Pancreas (tissue), 10 donors: Measurements from ENCODE around the gene PWWP2B. TPM values are rescaled to one million over a fixed set of nuclear protein-coding genes. Genes with fewer than 3 reads are reported as not detected.

Source experiments
- ATAC-seq, 4 donors: fragments of 200-7000 bp; cut with Tn5 transposase; one replicate each; pipeline versions ENCODE4 v1.8.0 to v1.9.1; 2020; ENCODE audit warnings: mild to moderate bottlenecking in 4 of 4, moderate library complexity in 4 of 4
- DNase-seq, 6 donors: peaks; one replicate each; pipeline ENCODE4 v3.0.0-alpha.2; 2020
- FAIRE-seq: peaks from 2 replicates; lab custom pipeline; 2012; peaks lifted over from hg19 to GRCh38; lab: Jason Lieb, UNC
- H3K27ac ChIP-seq, 4 donors: fragments of 200-600 bp; sonication (generic); 1 replicate in 3 of 4; 2 replicates in 1 of 4; pipeline versions ENCODE4 v1.5.0 to v1.8.0; 2020
- H3K27me3 ChIP-seq, 4 donors: fragments of 200-600 bp; one replicate each; pipeline ENCODE4 v1.8.0; 2021
- H3K36me3 ChIP-seq, 3 donors: fragments of 200-600 bp; sonication (generic) in 1 of 3; one replicate each; pipeline versions ENCODE4 v1.5.0 to v1.8.0; 2020 to 2021
- H3K4me1 ChIP-seq, 3 donors: fragments of 200-600 bp; one replicate each; pipeline ENCODE4 v1.8.0; 2021
- H3K4me3 ChIP-seq, 4 donors: fragments of 200-600 bp; sonication (generic) in 2 of 4; one replicate each; pipeline versions ENCODE4 v1.5.0 to v1.8.0; 2020 to 2021
- H3K9me3 ChIP-seq, 4 donors: fragments of 200-600 bp; one replicate each; pipeline ENCODE4 v1.8.0; 2021
- WGBS, 2 donors: extraction: QIAGEN DNeasy Blood & Tissue Kit; methylation state at CpG; one replicate each; pipeline ENCODE4 v1.1.7; 2013; 5-methylcytosine and 5-hydroxymethylcytosine counted together
- intact Hi-C, 3 donors: fragments of 100-400 bp; cut with DNase I; formaldehyde crosslinking; loops; one replicate each; pipeline versions ENCODE4 v1.11.1 to v1.14.2; 2022
- polyA plus RNA-seq, 2 donors: library from polyadenylated mRNA; stranded (reverse); fragments of 200-250 nt; gene quantifications; one replicate each; pipeline ENCODE4 v1.2.3, GENCODE V29; 2013
- total RNA-seq, 6 donors: library from RNA; stranded (reverse); fragmentation: NEBNext Ultra II Directional in 4 of 6; extraction: Animal tissue kit (Norgen Biotek cat#: 25700) in 4 of 6; gene quantifications; one replicate each; pipeline versions ENCODE4 v1.2.1 to v1.2.4, GENCODE V29; 2021 to 2023
- TF ChIP-seq, protein P1 (sequence below), 4 donors: fragments of 200-600 bp; sonication (generic) in 3 of 4; IDR thresholded peaks; one replicate each; pipeline versions ENCODE4 v1.5.0 to v1.8.0; 2021; ENCODE audit warnings: antibody characterized with exemption in 4 of 4
- donor health status: healthy with polysubstance abuse.
- donor health status: DM: no; HTN: no; CAD: no; lungs with moderate emphysema.
- donor health status: DM: no; HTN: no; CAD: no.
- donor health status: control.
- donor health status: control.
- donor health status: Bipolar disorder and iron deficiency.
- donor health status: DM: yes; HTN: yes; CAD: no.
- donor health status: DM: no; HTN: no; CAD: no.
- donor health status: DM: no; HTN: no; CAD: no.
- donor health status: DM: yes; HTN: yes; CAD: no.

PWWP2B gene
- total and polyA plus RNA-seq, 8 donors, result 17.8 to 44.1 (median 25.2) TPM

DNA sequence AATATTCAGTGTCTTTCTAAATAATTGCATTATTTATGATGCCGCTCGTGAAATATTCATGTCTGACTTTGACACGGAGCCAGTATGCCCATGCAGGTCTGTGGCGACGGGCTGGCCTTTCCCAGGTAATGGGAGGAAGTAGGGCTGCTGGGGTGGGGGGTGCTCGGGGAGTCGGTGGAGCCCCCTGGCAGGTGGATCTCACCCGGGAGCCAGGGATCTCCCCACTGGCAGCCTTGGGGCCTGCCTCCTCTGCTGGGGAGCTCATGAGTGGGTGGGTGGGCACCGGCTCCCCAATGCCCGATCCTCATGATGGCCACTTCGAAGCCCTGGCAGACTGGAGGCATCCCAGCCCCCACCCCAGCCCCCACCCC is 52.8 kb downstream of the PWWP2B start:
- H3K27ac ChIP-seq, result peak overlapping the region in 1 of 4 donors; percentile 23
- intact Hi-C loops, result loop anchor here (5.0 to 10.0 kb wide), 3 partner anchors 57 to 185 kb away; no protein-coding TSS in a partner anchor

DNA sequence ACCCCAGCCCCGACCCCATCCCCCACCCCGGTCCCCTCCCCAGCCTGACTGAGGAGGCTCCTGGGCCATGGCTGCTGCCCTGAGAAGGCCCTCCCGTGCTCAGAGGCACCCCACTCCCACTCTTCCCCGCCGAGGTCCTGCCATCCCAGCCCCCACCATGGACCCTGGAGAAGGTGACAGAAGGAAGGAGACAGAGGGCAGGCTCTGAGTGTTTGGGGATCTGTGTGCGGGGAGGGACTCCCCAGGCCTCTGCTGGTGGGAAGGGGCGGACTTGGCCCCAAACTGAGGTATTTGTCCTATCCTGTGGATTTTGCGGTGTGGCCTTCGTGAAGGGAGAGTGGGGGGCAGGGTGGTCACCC is 53.4 kb downstream of the PWWP2B start:
- Histone ChIP-seq H3K27ac (no peak overlapping the region), H3K9me3 (no peaks in the 10 kb centered on the region), H3K4me3 (no peak overlapping the region), H3K36me3 (no peaks in the 10 kb centered on the region), H3K4me1 (peaks cover 30 to 36% (median 33%) of the 10 kb centered on the region in 3 donors), H3K27me3 (no peaks in the 10 kb centered on the region)
- TF ChIP-seq, protein P1, sequence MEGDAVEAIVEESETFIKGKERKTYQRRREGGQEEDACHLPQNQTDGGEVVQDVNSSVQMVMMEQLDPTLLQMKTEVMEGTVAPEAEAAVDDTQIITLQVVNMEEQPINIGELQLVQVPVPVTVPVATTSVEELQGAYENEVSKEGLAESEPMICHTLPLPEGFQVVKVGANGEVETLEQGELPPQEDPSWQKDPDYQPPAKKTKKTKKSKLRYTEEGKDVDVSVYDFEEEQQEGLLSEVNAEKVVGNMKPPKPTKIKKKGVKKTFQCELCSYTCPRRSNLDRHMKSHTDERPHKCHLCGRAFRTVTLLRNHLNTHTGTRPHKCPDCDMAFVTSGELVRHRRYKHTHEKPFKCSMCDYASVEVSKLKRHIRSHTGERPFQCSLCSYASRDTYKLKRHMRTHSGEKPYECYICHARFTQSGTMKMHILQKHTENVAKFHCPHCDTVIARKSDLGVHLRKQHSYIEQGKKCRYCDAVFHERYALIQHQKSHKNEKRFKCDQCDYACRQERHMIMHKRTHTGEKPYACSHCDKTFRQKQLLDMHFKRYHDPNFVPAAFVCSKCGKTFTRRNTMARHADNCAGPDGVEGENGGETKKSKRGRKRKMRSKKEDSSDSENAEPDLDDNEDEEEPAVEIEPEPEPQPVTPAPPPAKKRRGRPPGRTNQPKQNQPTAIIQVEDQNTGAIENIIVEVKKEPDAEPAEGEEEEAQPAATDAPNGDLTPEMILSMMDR (IDR thresholded peaks at IDR 0.05), result no peak
- FAIRE-seq, result no peak
- WGBS, 2 donors, result 83% methylated on average over 9 of the region's 9 CpGs
- intact Hi-C loops, result loop anchor here (5.0 to 10.0 kb wide), 3 partner anchors 58 to 184 kb away; no protein-coding TSS in a partner anchor
- peak in 1 of 6 donors; percentile 72 for DNase-seq
- no peak for ATAC-seq

More for the DNA sequence above, 52.8 kb downstream of the PWWP2B start:
- peak in 3 of 6 donors; percentile 58 to 81 (median 64) for DNase-seq
- H3K4me1 ChIP-seq, result peaks cover 30 to 36% (median 33%) of the 10 kb centered on the region in 3 donors
- WGBS, 2 donors, result 66 to 67% methylated on average over 11 of the region's 11 CpGs
- no peak for FAIRE-seq
- no peak overlapping the region for H3K4me3 ChIP-seq
- TF ChIP-seq, protein P1 (IDR thresholded peaks at IDR 0.05), result no peak
- ATAC-seq, result no peak
- no peaks in the 10 kb centered on the region for H3K27me3 ChIP-seq
- no peaks in the 10 kb centered on the region for H3K36me3 ChIP-seq
- no peaks in the 10 kb centered on the region for H3K9me3 ChIP-seq

DNA sequence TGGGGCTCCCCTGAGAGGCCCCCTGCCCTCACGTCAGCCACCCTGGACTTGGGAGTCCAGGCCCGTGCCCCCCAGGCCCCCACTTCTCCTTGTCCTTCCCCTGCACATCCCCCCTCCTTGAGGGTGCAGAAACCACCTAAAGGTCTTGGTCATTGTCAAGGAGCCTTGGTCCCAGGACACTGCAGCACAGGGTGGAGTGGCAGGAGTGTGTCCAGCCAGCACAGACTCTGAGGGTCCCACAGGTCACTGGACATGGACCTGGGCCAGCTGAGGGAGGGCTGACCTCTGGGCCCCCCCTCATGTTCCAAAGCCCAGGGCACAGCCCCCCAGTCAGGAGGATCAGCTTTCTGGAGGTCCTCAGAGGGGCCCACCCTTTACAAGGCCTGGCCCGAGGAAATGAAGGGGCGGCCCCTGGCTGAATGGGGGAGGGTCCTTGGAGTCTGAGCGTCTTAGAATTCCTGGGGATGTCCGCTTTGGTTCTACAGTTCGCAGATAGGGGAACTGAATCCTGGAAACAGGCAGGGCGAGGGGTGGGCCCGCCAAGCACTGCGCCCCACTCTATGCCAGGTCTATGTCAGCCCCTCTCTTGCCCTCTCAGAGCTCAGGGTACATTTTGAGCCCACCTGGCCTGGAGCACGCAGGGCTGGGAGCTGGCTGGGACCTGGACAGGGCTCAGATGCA is 54.0 kb downstream of the PWWP2B start:
- FAIRE-seq (no peak), DNase-seq (peak in 3 of 6 donors; percentile 51 to 75 (median 57))
- H3K4me1 ChIP-seq, result peaks cover 30 to 36% (median 33%) of the 10 kb centered on the region in 3 donors

DNA sequence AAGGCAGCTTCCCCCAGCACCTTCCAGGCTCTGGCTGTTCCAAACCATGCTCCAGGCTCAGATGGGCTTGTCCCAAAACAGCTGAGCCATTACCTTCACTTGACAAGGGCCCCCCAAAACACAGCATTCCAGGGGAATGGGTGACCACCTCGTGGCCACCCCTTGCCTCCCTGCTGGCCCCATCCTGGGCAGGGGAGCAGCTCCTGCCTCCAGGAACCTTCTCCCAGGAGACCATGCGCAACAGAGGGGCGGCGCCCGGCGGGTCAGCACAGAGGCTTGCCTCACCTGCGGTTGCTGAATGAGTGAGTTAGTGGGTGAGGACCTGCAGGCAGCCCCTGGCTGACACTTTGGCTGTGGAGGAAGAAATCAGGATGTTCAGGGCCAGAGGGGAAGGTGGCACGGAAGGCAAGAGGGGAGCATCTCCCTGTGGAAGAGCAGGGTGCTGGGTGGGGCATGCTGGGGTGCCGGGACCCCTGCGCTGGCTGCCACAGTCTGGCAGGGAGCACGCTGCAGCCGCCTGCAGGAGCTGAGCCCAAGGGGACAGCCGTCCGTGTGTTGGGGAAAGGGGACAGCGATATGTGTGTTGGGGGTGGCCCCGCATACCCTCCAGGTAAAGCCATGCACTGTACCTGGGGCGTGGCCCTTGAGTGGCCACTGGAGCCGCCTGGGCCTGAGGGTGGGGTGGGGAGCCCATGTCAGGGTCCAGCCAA is 54.7 kb downstream of the PWWP2B start:
- Histone ChIP-seq H3K36me3 (no peaks in the 10 kb centered on the region), H3K27ac (peak overlapping the region in 3 of 4 donors; percentile 4 to 51 (median 31)), H3K9me3 (no peaks in the 10 kb centered on the region), H3K27me3 (no peaks in the 10 kb centered on the region), H3K4me1 (peaks cover 30 to 34% (median 31%) of the 10 kb centered on the region in 3 donors), H3K4me3 (no peak overlapping the region)
- ATAC-seq (no peak), FAIRE-seq (no peak), DNase-seq (peak in 4 of 6 donors; percentile 5 to 81 (median 63))
- TF ChIP-seq, protein P1 (IDR thresholded peaks at IDR 0.05), result no peak
- 88 to 92% methylated on average over 18 of the region's 18 CpGs for WGBS, 2 donors
- intact Hi-C loops, result loop anchor here (5.0 to 10.0 kb wide), 3 partner anchors 59 to 183 kb away; no protein-coding TSS in a partner anchor

More for the DNA sequence above, 54.0 kb downstream of the PWWP2B start:
- no peak for ATAC-seq
- intact Hi-C loops, result loop anchor here (5.0 to 10.0 kb wide), 3 partner anchors 59 to 184 kb away; no protein-coding TSS in a partner anchor
- peak overlapping the region in 1 of 4 donors; percentile 4 for H3K27ac ChIP-seq
- 80 to 90% methylated on average over 11 of the region's 11 CpGs for WGBS, 2 donors
- no peaks in the 10 kb centered on the region for H3K36me3 ChIP-seq
- H3K9me3 ChIP-seq, result no peaks in the 10 kb centered on the region
- H3K27me3 ChIP-seq, result no peaks in the 10 kb centered on the region
- TF ChIP-seq, protein P1 (IDR thresholded peaks at IDR 0.05), result no peak
- no peak overlapping the region for H3K4me3 ChIP-seq
